Activated T-cell treated with anti-CD3 and anti-CD28 coated beads, Interleukin-2, amount 50 U/mL, for 72 hours (primary cell): ENCODE measurements around the gene CTNND1. TPM values are rescaled to one million over a fixed set of nuclear protein-coding genes. Genes with fewer than 3 reads are reported as not detected.

Source experiments
- ATAC-seq, 2 donors: fragments of 150-1000 bp; cut with Tn5 transposase; replicated peaks in 1 of 2; 2 replicates each; pipeline ENCODE4 v1.10.0; 2021; ENCODE audit warnings: moderate library complexity in 2 of 2, mild to moderate bottlenecking in 1 of 2
- DNase-seq, 2 donors: peaks; one replicate each; pipeline ENCODE4 v3.0.0; 2021 to 2022; ENCODE audit warnings: mixed read lengths in 1 of 2
- H3K27ac Mint-ChIP-seq: one replicate; pipeline ENCODE4 v1.8.0; 2022; ENCODE audit warnings: mild to moderate bottlenecking, moderate library complexity, mixed read lengths
- H3K27me3 Mint-ChIP-seq: one replicate; pipeline ENCODE4 v1.8.0; 2022; ENCODE audit warnings: low read depth, mixed read lengths
- H3K36me3 Mint-ChIP-seq, 2 donors: one replicate each; pipeline ENCODE4 v1.8.0; 2022; ENCODE audit warnings: mixed read lengths in 2 of 2, mild to moderate bottlenecking in 1 of 2; ENCODE audit not compliant: insufficient read depth in 2 of 2
- H3K4me1 Mint-ChIP-seq: one replicate; pipeline ENCODE4 v1.8.0; 2022; ENCODE audit warnings: low read depth, mixed read lengths
- H3K4me3 Mint-ChIP-seq, 2 donors: one replicate each; pipeline ENCODE4 v1.8.0; 2022; ENCODE audit warnings: mild to moderate bottlenecking in 2 of 2, mixed read lengths in 2 of 2, moderate library complexity in 2 of 2
- H3K9me3 Mint-ChIP-seq, 2 donors: one replicate each; pipeline ENCODE4 v1.8.0; 2022; ENCODE audit warnings: mixed read lengths in 2 of 2
- total RNA-seq, 2 donors: library from RNA; stranded (reverse); gene quantifications; one replicate each; pipeline ENCODE4 v1.2.3, GENCODE V29; 2022

Gene CTNND1
- total RNA-seq, 2 donors from 2014 or later: 6.3 to 10.6 TPM

DNA sequence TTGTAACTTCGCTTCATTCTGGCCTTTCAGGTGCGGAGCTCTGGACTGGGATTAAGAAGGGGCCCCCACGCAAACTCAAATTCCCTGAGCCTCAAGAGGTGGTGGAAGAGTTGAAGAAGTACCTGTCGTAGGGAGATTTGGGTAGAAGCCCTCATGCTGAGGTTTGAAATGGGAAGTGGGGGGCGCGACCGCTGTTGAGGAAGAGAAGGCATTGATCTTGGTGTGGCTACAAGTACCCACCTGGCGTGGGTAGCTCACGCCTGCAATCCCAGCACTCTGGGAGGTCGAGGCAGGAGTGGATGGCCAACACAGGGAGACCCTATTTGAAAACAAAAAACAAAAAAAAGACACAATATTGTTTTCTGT lies 19.5 kb upstream of the CTNND1 start:
- H3K27me3 Mint-ChIP-seq: no peaks in the 10 kb centered on the region
- no peak for ATAC-seq
- H3K9me3 Mint-ChIP-seq: no peaks in the 10 kb centered on the region
- peaks cover 61% of the 10 kb centered on the region for H3K4me1 Mint-ChIP-seq
- H3K4me3 Mint-ChIP-seq: peak overlapping the region; percentile 98 to 99
- peak overlapping the region; percentile 98 for H3K27ac Mint-ChIP-seq
- H3K36me3 Mint-ChIP-seq: peaks cover 8 to 37% of the 10 kb centered on the region in 2 donors
- no peak for DNase-seq

DNA sequence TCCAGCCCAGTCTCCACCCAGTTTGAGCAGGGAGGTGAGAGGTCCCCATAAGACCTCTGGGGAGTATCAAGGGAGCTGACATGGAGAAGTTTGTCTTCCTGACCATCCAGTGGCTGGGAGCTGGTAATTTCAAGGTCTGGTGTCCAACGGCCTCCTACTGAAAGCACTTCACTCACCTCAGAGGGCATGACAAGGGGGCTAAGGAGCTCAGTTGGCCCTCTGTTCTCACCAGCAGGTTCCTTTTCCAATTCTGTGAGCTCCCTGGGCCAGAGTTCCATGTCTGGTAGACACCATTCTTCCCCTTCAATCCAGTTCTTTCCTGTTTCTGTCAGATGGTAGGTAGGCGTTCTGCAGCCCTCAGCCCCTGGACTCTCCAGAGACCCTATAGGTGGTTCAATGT lies 17.2 kb upstream of the CTNND1 start:
- H3K36me3 Mint-ChIP-seq: peaks cover 8 to 37% of the 10 kb centered on the region in 2 donors
- no peak for ATAC-seq
- no peaks in the 10 kb centered on the region for H3K27me3 Mint-ChIP-seq
- no peaks in the 10 kb centered on the region for H3K9me3 Mint-ChIP-seq
- no peak for DNase-seq
- peak overlapping the region; percentile 36 to 39 for H3K4me3 Mint-ChIP-seq
- H3K4me1 Mint-ChIP-seq: peaks cover 65% of the 10 kb centered on the region
- H3K27ac Mint-ChIP-seq: peak overlapping the region; percentile 83

DNA sequence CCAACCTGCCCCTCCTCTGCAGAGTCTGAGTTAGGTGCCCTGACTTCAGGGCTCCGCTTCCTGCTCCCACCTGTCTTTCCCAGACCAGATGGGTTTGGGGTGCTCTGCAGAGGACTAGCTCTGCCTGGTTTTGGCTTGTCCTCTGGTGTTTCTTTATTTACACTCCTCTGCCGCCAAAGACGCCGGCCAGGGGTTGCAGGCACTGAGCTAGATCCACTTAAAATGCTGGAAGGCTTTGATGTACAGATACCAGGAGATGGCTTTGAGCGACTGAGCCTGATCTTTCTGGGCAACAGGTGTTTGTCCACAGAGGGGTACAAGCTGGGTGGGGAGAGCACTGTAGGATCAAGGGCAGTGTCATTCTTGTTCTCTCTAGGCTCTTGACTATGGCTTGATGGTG lies 16.4 kb upstream of the CTNND1 start:
- no peak overlapping the region for H3K4me3 Mint-ChIP-seq
- no peaks in the 10 kb centered on the region for H3K27me3 Mint-ChIP-seq
- H3K36me3 Mint-ChIP-seq: peaks cover 8 to 34% of the 10 kb centered on the region in 2 donors
- H3K27ac Mint-ChIP-seq: peak overlapping the region; percentile 68
- H3K4me1 Mint-ChIP-seq: peaks cover 60% of the 10 kb centered on the region
- no peaks in the 10 kb centered on the region for H3K9me3 Mint-ChIP-seq
- DNase-seq (no peak), ATAC-seq (no peak)

DNA sequence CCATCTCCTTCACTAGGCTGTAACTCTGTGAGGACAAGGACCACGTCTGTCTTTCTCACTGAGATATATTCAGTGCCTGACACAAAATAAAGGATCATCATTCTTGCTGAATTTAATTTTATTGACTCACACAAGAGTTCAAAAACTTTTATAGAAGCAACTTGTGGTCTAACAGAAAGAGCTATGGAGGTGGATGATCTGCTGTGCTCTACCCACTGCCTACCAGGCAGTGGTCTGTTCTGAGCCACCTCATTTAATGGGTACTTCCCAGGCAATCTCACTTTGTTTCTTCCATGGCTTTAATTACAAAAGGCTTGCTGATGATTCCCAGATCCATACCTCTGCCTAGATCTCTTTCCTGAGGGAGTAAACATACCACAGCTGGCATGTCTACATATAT lies 14.7 kb upstream of the CTNND1 start:
- Mint-ChIP-seq H3K27me3 (no peaks in the 10 kb centered on the region), H3K9me3 (no peaks in the 10 kb centered on the region), H3K36me3 (peaks cover 5 to 31% of the 10 kb centered on the region in 2 donors), H3K27ac (peak overlapping the region; percentile 10), H3K4me1 (peaks cover 52% of the 10 kb centered on the region), H3K4me3 (no peak overlapping the region)
- peak; percentile 43 to 44 for ATAC-seq
- no peak for DNase-seq

DNA sequence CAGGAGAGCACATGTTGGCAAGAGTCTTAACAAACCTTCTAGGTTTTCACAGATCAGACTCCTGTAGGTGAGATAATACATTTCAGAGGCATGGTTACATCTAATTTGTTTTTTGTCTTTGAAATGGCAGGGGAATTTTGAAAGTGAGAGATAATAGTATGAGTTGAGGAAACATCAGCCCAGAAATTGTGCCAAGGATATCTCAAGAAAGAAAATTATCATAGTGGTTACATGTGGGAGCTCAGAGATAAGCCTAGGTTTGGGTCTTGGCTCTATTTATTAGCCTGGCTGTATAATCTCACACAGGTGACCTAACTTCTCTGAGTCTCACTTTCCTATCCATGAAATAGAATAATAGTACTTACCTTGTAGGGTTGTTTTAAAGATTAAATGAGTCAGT lies 10.4 kb upstream of the CTNND1 start:
- Mint-ChIP-seq H3K36me3 (peaks cover 0 to 9% of the 10 kb centered on the region in 2 donors), H3K27ac (no peak overlapping the region), H3K4me3 (no peak overlapping the region), H3K9me3 (no peaks in the 10 kb centered on the region), H3K27me3 (no peaks in the 10 kb centered on the region), H3K4me1 (peaks cover 13% of the 10 kb centered on the region)
- ATAC-seq (no peak), DNase-seq (no peak)

DNA sequence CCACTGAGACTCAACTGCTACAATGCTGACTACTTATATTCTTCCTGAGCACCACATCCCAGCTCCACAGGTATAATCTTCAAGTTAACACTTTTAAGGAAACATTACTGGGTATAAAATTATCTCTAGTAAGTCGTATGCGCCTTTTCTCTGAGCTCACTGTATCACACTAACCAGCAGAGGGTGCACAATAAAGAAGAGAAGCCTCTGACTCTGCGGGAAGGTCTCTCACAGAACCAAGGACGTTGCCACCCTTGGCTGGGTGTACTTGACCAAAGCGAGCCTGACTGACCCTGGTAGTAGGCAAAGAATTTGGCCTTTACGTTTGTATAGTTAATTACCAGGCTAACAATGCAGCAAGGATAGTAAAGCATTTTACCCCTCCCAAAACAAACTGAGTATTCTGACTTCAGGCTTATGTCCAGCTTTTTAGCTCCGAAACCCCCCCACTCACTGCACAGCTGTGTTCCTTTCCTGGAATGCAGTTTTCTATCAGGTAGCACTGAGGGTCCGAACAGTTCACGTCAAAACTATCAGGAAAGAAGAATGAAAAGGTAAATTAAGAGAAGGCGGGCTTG lies 9.8 kb upstream of the CTNND1 start, which contains the start of gene BTBD18:
Gene BTBD18 (minus strand): TSS at position 144 of the 578 bp plus-strand sequence. CDS start 631 bp downstream, outside the sequence.
- H3K4me1 Mint-ChIP-seq: peaks cover 7% of the 10 kb centered on the region
- H3K27me3 Mint-ChIP-seq: no peaks in the 10 kb centered on the region
- DNase-seq (no peak), ATAC-seq (peak in 1 of 2 donors; percentile 36)
- no peak within 1 kb of the TSS for H3K27ac Mint-ChIP-seq
- no peaks in the 10 kb centered on the region for H3K9me3 Mint-ChIP-seq
- peaks cover 0 to 5% of the 10 kb centered on the region in 2 donors for H3K36me3 Mint-ChIP-seq
- no peak within 1 kb of the TSS for H3K4me3 Mint-ChIP-seq

DNA sequence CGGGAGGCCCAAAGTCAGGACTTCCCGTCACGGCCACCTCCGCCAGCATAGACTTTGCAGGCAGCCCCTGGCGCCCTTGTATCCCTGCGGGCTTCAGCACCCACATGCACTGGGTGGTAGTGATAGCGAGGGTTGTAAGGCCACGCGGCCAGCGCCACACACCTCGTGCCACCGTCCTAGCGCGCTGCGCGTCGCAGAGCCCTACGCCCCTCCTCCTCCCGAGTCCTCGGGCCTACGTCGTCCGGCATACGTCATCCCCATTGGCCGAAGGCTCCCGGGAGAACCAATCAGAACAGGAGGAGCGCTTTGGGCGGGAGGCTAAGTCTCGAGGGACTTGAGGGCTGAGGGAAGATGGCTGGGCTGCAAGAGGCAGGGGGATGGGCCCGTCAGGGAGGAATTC lies 8.6 kb upstream of the CTNND1 start:
- Mint-ChIP-seq H3K4me3 (no peak overlapping the region), H3K9me3 (no peaks in the 10 kb centered on the region), H3K4me1 (peaks cover under 1% of the 10 kb centered on the region), H3K36me3 (no peaks in the 10 kb centered on the region), H3K27ac (no peak overlapping the region), H3K27me3 (no peaks in the 10 kb centered on the region)
- no peak for DNase-seq
- ATAC-seq: no peak

DNA sequence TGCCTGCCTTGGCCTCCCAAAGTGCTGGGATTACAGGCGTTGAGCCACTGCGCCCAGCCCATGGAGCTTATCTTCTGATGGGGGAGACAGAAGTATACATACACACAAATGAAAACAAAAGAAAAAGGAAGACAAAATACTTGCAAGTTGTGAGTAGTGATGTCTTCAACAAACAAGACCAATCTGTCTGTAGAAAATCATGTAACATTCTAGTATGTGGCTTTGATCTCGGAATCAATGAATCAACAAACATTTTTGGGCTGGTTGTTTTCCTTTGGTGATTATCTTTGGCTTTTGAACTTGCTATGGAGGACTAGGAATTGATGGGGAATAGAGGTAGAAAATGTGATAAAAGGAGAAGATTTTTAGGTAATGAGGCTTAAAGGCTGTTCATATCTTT lies 3.4 kb upstream of the CTNND1 start:
- Mint-ChIP-seq H3K4me3 (no peak overlapping the region), H3K36me3 (no peaks in the 10 kb centered on the region), H3K27me3 (no peaks in the 10 kb centered on the region), H3K4me1 (peaks cover 40% of the 10 kb centered on the region), H3K9me3 (no peaks in the 10 kb centered on the region), H3K27ac (no peak overlapping the region)
- DNase-seq (no peak), ATAC-seq (no peak)

DNA sequence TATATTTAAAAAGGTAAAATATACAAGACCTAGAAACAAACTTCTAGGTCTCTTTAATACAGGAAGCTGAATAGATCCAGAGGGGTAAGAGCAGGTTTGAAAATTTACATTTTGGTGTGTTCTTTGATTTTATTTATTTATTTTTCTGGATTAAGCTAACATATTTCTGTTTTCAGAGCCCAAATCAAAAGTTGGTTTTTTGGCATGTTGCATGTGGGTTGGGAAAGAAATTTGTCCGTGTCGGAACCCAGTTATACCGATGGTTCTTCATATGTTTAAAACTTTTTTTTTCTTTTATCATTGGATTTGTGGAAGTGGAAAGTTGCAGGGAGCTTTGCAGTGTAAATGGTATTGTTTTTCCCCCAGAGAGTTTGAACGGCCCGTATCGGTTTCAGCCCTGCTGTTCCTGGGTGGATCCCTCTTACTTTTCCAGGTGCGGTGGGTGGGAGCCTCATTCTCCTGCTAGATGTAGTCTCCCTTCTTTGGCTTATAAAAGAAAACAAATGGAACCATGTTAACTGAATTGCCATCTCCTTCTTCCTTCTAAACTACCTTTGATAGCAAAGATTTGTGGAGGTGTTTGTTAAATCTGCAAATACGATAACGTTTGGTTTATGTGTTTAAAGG lies 746 bp downstream of the CTNND1 start:
- Mint-ChIP-seq H3K4me3 (peak overlapping the region; percentile 30 to 81), H3K4me1 (peaks cover 48% of the 10 kb centered on the region), H3K27ac (peak overlapping the region; percentile 2), H3K27me3 (no peaks in the 10 kb centered on the region), H3K9me3 (no peaks in the 10 kb centered on the region), H3K36me3 (no peaks in the 10 kb centered on the region)
- ATAC-seq: no peak
- DNase-seq: no peak

DNA sequence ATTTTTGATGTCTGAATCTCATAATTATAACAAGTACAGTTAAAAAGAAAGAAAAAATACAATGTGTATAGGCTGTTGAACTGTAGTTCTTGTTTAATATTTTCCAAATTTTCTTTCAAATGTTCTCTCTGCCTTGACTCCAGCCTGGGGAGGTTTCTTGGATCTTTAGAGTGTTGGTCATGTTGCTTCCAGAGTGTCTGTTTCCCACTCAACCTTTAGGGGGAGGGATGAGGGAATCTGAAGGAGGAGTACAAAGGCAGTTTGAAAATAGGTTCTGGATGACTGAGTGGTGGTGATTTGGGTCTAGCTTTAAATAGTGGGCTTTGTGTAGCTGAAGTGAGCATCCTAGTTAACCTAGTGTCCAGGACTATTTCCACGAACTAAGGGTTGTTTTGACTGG lies 2.0 kb downstream of the CTNND1 start:
- DNase-seq (no peak), ATAC-seq (no peak)
- Mint-ChIP-seq H3K27me3 (no peaks in the 10 kb centered on the region), H3K4me3 (no peak overlapping the region), H3K9me3 (no peaks in the 10 kb centered on the region), H3K36me3 (no peaks in the 10 kb centered on the region), H3K27ac (no peak overlapping the region), H3K4me1 (peaks cover 42% of the 10 kb centered on the region)

DNA sequence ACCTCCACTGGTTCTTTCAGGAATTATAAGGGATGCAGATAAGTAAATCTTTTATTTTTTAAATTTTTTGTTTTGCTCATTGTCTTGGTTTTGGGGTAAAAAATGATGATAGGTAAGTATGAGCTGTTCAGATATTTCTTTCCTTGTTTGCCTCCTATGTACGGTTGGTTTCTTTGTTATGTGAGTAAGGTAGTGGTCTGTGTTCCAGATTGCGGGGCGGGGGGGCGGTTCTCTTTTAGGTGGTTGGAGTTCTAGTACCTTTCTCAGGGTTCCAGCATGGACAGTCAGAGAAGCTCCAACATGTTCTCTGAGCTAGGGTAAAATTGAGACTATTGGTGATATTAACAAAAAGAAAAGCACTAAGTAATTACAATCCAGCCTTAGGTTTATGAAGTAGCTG lies 2.4 kb downstream of the CTNND1 start:
- H3K9me3 Mint-ChIP-seq: no peaks in the 10 kb centered on the region
- ATAC-seq: no peak
- no peak overlapping the region for H3K4me3 Mint-ChIP-seq
- peaks cover 39% of the 10 kb centered on the region for H3K4me1 Mint-ChIP-seq
- H3K27me3 Mint-ChIP-seq: no peaks in the 10 kb centered on the region
- no peak overlapping the region for H3K27ac Mint-ChIP-seq
- H3K36me3 Mint-ChIP-seq: no peaks in the 10 kb centered on the region
- no peak for DNase-seq

DNA sequence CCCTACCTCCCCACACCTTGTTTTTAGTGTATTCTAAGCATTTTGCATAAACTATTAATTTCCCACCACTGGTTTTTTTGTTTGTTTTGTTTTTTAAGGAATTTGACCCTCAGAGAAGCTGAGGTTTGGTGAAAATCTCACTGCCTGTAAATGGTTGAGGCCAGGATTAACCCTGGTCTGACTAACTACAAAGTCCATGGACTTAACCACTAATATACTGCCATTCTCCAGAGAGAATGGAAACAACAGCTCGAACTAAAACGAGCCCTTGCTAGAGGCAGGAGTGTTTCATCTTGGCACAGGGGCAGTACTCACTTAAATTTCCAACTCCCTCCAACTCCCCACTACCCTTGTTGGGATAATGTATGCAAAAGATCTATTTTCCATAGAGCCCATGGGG lies 3.0 kb downstream of the CTNND1 start:
- peaks cover 0 to 2% of the 10 kb centered on the region in 2 donors for H3K36me3 Mint-ChIP-seq
- ATAC-seq: no peak
- H3K27me3 Mint-ChIP-seq: no peaks in the 10 kb centered on the region
- no peaks in the 10 kb centered on the region for H3K9me3 Mint-ChIP-seq
- H3K27ac Mint-ChIP-seq: no peak overlapping the region
- no peak for DNase-seq
- H3K4me1 Mint-ChIP-seq: peaks cover 34% of the 10 kb centered on the region
- H3K4me3 Mint-ChIP-seq: no peak overlapping the region

DNA sequence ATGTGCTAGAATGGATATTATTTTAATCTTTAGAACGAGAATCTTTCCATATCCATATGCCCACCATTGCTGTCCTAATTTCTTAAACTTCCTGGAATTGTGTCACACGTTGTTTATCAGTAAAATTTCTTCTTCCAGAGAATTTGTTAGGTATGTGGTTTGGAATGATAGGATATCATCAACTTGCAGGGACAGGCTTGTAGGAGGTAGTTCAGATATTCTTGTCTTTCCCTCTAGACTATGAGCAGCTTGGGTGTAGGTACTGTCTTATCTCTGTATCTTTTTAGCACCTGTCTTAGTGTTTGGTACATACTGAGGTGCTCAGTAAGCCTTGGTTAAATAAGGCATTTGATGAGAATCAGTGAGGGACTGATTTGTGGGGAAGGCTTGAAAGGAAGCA lies 3.4 kb downstream of the CTNND1 start:
- DNase-seq (no peak), ATAC-seq (no peak)
- peaks cover 30% of the 10 kb centered on the region for H3K4me1 Mint-ChIP-seq
- no peaks in the 10 kb centered on the region for H3K9me3 Mint-ChIP-seq
- H3K27ac Mint-ChIP-seq: no peak overlapping the region
- no peak overlapping the region for H3K4me3 Mint-ChIP-seq
- peaks cover 0 to 2% of the 10 kb centered on the region in 2 donors for H3K36me3 Mint-ChIP-seq
- no peaks in the 10 kb centered on the region for H3K27me3 Mint-ChIP-seq

DNA sequence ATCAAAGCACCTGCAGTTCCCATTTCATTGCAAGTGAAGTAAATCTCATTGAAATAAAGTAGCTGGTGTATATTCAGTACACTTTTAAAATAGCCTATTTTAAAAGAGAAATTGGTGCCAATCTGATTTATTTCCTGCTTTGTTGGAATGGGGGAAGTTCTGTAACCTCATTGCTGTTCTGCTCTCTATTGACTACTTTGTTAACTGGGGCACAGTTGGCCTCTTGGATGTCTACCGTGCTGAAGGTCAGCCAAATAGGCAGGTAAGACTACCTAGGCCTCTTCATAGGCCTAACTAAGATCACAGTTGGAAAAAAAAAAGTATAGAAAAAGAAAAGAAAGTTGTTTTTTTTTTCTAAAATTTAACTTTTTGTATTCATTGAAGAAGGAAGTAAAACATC lies 9.2 kb downstream of the CTNND1 start:
- Mint-ChIP-seq H3K4me1 (no peaks in the 10 kb centered on the region), H3K36me3 (peaks cover 0 to 2% of the 10 kb centered on the region in 2 donors), H3K4me3 (no peak overlapping the region), H3K27ac (no peak overlapping the region), H3K27me3 (no peaks in the 10 kb centered on the region), H3K9me3 (no peaks in the 10 kb centered on the region)
- ATAC-seq: no peak
- DNase-seq: no peak
